ENCODE measurements around the gene FGF1. TPM values are rescaled to one million over a fixed set of nuclear protein-coding genes. Genes with fewer than 3 reads are reported as not detected.

Gene FGF1
- total RNA-seq, 1 donor from 2014 or later = 0.20 TPM

- peak; percentile 36 to 97 for DNase-seq (ENCODE audit: low read depth in 2 of 2)
These were observed 41.1 kb downstream of the FGF1 start for GRCh38 chr5:142644640-142645361.

- DNase-seq (ENCODE audit: low read depth in 2 of 2) = no peak
These were observed 41.8 kb downstream of the FGF1 start for GRCh38 chr5:142644127-142644526.

GRCh38 chr5:142643634-142644033 lies 42.3 kb downstream of the FGF1 start:
- DNase-seq (ENCODE audit: low read depth in 2 of 2) = no peak

- DNase-seq (ENCODE audit: low read depth in 2 of 2) = no peak
These were observed 43.5 kb downstream of the FGF1 start for GRCh38 chr5:142642427-142642826.

GRCh38 chr5:142641711-142642110 lies 44.2 kb downstream of the FGF1 start:
- DNase-seq (ENCODE audit: low read depth in 2 of 2) = no peak

- DNase-seq (ENCODE audit: low read depth in 2 of 2) = no peak
These were observed 45.4 kb downstream of the FGF1 start for GRCh38 chr5:142640316-142641005.

GRCh38 chr5:142639455-142639854 lies 46.4 kb downstream of the FGF1 start:
- DNase-seq (ENCODE audit: low read depth in 2 of 2) = no peak

- peak in 1 of 2 donors; percentile 48 for DNase-seq (ENCODE audit: low read depth in 2 of 2)
These were observed 48.0 kb downstream of the FGF1 start for GRCh38 chr5:142637871-142638270.

- no peak for DNase-seq (ENCODE audit: low read depth in 2 of 2)
These were observed 49.1 kb downstream of the FGF1 start for GRCh38 chr5:142636698-142637324.

- DNase-seq (ENCODE audit: low read depth in 2 of 2) = no peak
These were observed 49.8 kb downstream of the FGF1 start for GRCh38 chr5:142636093-142636492.

- no peak for DNase-seq (ENCODE audit: low read depth in 2 of 2)
These were observed 51.5 kb downstream of the FGF1 start for GRCh38 chr5:142634216-142635011.

- peak in 1 of 2 donors; percentile 71 for DNase-seq (ENCODE audit: low read depth in 2 of 2)
These were observed 54.9 kb downstream of the FGF1 start for GRCh38 chr5:142630927-142631539.

GRCh38 chr5:142627383-142628217 lies 58.3 kb downstream of the FGF1 start:
- no peak for DNase-seq (ENCODE audit: low read depth in 2 of 2)

GRCh38 chr5:142626786-142627185 lies 59.1 kb downstream of the FGF1 start:
- no peak for DNase-seq (ENCODE audit: low read depth in 2 of 2)

- DNase-seq (ENCODE audit: low read depth in 2 of 2) = no peak
These were observed 59.8 kb downstream of the FGF1 start for GRCh38 chr5:142626099-142626498.

GRCh38 chr5:142621227-142621626 lies 64.7 kb downstream of the FGF1 start:
- no peak for DNase-seq (ENCODE audit: low read depth in 2 of 2)

- DNase-seq (ENCODE audit: low read depth in 2 of 2) = no peak
These were observed 66.1 kb downstream of the FGF1 start for GRCh38 chr5:142619815-142620214.

- DNase-seq (ENCODE audit: low read depth in 2 of 2) = peak in 1 of 2 donors; percentile 77
These were observed 67.8 kb downstream of the FGF1 start for GRCh38 chr5:142618130-142618523.

- no peak for DNase-seq (ENCODE audit: low read depth in 2 of 2)
These were observed 68.3 kb downstream of the FGF1 start for GRCh38 chr5:142617416-142618129.

- DNase-seq (ENCODE audit: low read depth in 2 of 2) = no peak
These were observed 69.9 kb downstream of the FGF1 start for GRCh38 chr5:142615948-142616347.
